GM12878 (cell line): Measurements from ENCODE around the gene TRIM41. TPM values are rescaled to one million over a fixed set of nuclear protein-coding genes. Genes with fewer than 3 reads are reported as not detected.

ENCODE experiments used
- BCLAF1 ChIP-seq: fragments of 450-650 bp; IDR thresholded peaks from 2 replicates; pipeline ENCODE4 v1.6.1; 2017; ENCODE audit warnings: antibody characterized with exemption, mild to moderate bottlenecking, moderate library complexity
- BHLHE40 ChIP-seq, 2 experiments: fragments of 450-650 bp in 1 of 2; IDR thresholded peaks; 2 replicates each; pipeline ENCODE4 v1.6.1; 2011 to 2017; ENCODE audit warnings: low read depth in 2 of 2, borderline replicate concordance in 1 of 2, improper control_type of control experiment in 1 of 2, low read length in 1 of 2, mild to moderate bottlenecking in 1 of 2
- CHD2 ChIP-seq: IDR thresholded peaks from 2 replicates; pipeline ENCODE4 v1.6.1; 2011; ENCODE audit warnings: low read depth, low read length, improper control_type of control experiment, borderline replicate concordance
- DPF2 ChIP-seq: fragments of 450-650 bp; IDR thresholded peaks from 2 replicates; pipeline ENCODE4 v1.6.1; 2017; ENCODE audit warnings: mild to moderate bottlenecking
- E2F4 ChIP-seq: IDR thresholded peaks from 2 replicates; pipeline ENCODE4 v1.6.1; 2012; ENCODE audit warnings: low read depth, low read length, improper control_type of control experiment
- EZH2 ChIP-seq: IDR thresholded peaks from 2 replicates; pipeline ENCODE4 v1.6.1; 2012; ENCODE audit warnings: low read depth, mild to moderate bottlenecking, control low read depth, inconsistent platforms, low read length, borderline replicate concordance; ENCODE audit not compliant: control insufficient read depth
- GATAD2B ChIP-seq: fragments of 450-650 bp; conservative IDR thresholded peaks from 2 replicates; pipeline ENCODE4 v1.6.1; 2017; ENCODE audit warnings: low read depth, mild to moderate bottlenecking, moderate library complexity
- HDAC2 ChIP-seq: fragments of 200-600 bp; sonication (generic); IDR thresholded peaks from 2 replicates; pipeline ENCODE4 v1.6.1; 2017
- IKZF2 ChIP-seq, 2 experiments: fragments of 450-650 bp; IDR thresholded peaks; 2 replicates each; pipeline ENCODE4 v1.6.1; 2017; ENCODE audit warnings: mild to moderate bottlenecking in 2 of 2, moderate library complexity in 2 of 2
- KLF5 ChIP-seq: fragments of 450-650 bp; IDR thresholded peaks from 2 replicates; pipeline ENCODE4 v1.6.1; 2014; ENCODE audit warnings: mild to moderate bottlenecking; ENCODE audit not compliant: partially characterized antibody
- MAX ChIP-seq: IDR thresholded peaks from 2 replicates; pipeline ENCODE4 v1.6.1; 2012; ENCODE audit warnings: low read depth, low read length, improper control_type of control experiment
- NFIC ChIP-seq: IDR thresholded peaks from 2 replicates; pipeline ENCODE4 v1.6.1; 2012; ENCODE audit warnings: low read depth, mild to moderate bottlenecking, inconsistent platforms, low read length, moderate library complexity
- NR2C2 ChIP-seq: IDR thresholded peaks from 2 replicates; pipeline ENCODE4 v1.6.1; 2011; ENCODE audit warnings: borderline replicate concordance, low read depth; ENCODE audit not compliant: control insufficient read depth, insufficient read length
- POU2F2 ChIP-seq: IDR thresholded peaks from 3 replicates; pipeline ENCODE4 v1.6.1; 2011; ENCODE audit warnings: low read depth, mild to moderate bottlenecking, low read length, borderline replicate concordance
- SREBF1 ChIP-seq: IDR thresholded peaks from 2 replicates; pipeline ENCODE4 v1.6.1; 2012; ENCODE audit warnings: mild to moderate bottlenecking, low read length
- STAT3 ChIP-seq: IDR thresholded peaks from 2 replicates; pipeline ENCODE4 v1.6.1; 2011; ENCODE audit warnings: low read depth, low read length, improper control_type of control experiment
- TCF12 ChIP-seq: IDR thresholded peaks from 2 replicates; pipeline ENCODE4 v1.6.1; 2011; ENCODE audit warnings: low read depth, mild to moderate bottlenecking, low read length
- YY1 ChIP-seq: IDR thresholded peaks from 2 replicates; pipeline ENCODE4 v1.6.1; 2011; ENCODE audit warnings: low read depth, mild to moderate bottlenecking, low read length
- ZBTB11 ChIP-seq: fragments of 450-650 bp; formaldehyde crosslinking; IDR thresholded peaks from 2 replicates; pipeline ENCODE4 v1.5.0; 2022; ENCODE audit warnings: mild to moderate bottlenecking, missing genetic modification characterization
- ZBTB33 ChIP-seq: fragments of 450-650 bp; IDR thresholded peaks from 2 replicates; pipeline ENCODE4 v1.6.1; 2017; ENCODE audit warnings: mild to moderate bottlenecking
- polyA plus RNA-seq, 11 experiments: library from polyadenylated mRNA; depleted of rRNA in 4 of 11; unstranded in 6 of 11; stranded (reverse) in 5 of 11; fragments of >200 nt; fragmentation: Nextera tagmentation in 4 of 11; fragmentation: Illumina TruSeq in 1 of 11; extraction: Ambion mirVana in 4 of 11; extraction: Trizol in 1 of 11; gene quantifications; 1 replicate in 1 of 11; 2 replicates in 10 of 11; pipeline versions ENCODE4 v1.2.1 to v1.2.3, GENCODE V29; 2011 to 2016; ENCODE audit warnings: inconsistent platforms in 2 of 11, missing spikeins in 2 of 11, low read depth in 1 of 11
- total RNA-seq, 4 experiments: library from RNA; depleted of rRNA in 3 of 4; stranded (reverse); fragments of >200 nt in 3 of 4; fragmentation: Illumina TruSeq in 1 of 4; extraction: Trizol in 1 of 4; gene quantifications; 2 replicates each; pipeline versions ENCODE4 v1.2.1 to v1.2.3, GENCODE V29; 2013 to 2021

Gene TRIM41
- total and polyA plus RNA-seq, 10 of the 15 experiments (the other 5 are each of a cell fraction or from before 2014, with no cell fraction given): 1.0 to 28.9 (median 10.6) TPM

- TF ChIP-seq ZBTB11 (CRISPR knock-in tag): peak; percentile 19; the same call in 1 of the 2 replicates
- TF ChIP-seq STAT3: no peak
- peak; percentile 34; the same call in 1 of the 2 replicates for TF ChIP-seq DPF2
- peak; percentile 77 for TF ChIP-seq MAX
- no peak for TF ChIP-seq NR2C2
- TF ChIP-seq BCLAF1: peak; percentile 83; the same call in 1 of the 2 replicates
- no peak for TF ChIP-seq EZH2
- TF ChIP-seq ZBTB33: 0 out of 2 replicates have a peak, but pooled peaks have one; percentile 29
- peak; percentile 87; the same call in 2 of the 3 replicates for TF ChIP-seq POU2F2
- TF ChIP-seq GATAD2B: peak; percentile 59; the same call in 1 of the 2 replicates
- TF ChIP-seq TCF12: peak; percentile 73; the same call in 1 of the 2 replicates
- TF ChIP-seq KLF5: peak; percentile 96
- TF ChIP-seq YY1: peak; percentile 100
- TF ChIP-seq BHLHE40 (IDR thresholded peaks at IDR 0.05; ENCODE audit: borderline replicate concordance in 1 of 2, low read depth in 2 of 2, low read length in 1 of 2): peak; percentile 77 to 87
- TF ChIP-seq E2F4: no peak
- TF ChIP-seq HDAC2: no peak
- TF ChIP-seq NFIC: no peak
- TF ChIP-seq SREBF1: peak; percentile 55; the same call in 1 of the 2 replicates
- TF ChIP-seq IKZF2 (IDR thresholded peaks at IDR 0.05): no peak
- TF ChIP-seq CHD2: no peak
These were observed 20.7 kb downstream of the TRIM41 start, which contains the start of gene RACK1 (continued) for GRCh38 chr5:181243564-181244343.
